NCI-H2107 treated with DMSO at 0.1 percent for 48 hours (cell line): ENCODE results near the gene MRPL1.
A peak's percentile ranks its signal among the peaks of the same experiment; 100 is the strongest.

Source experiments
- DNase-seq: peaks from one replicate; lab custom pipeline; 2025; ENCODE audit not compliant: unreplicated experiment; lab: John Stamatoyannopoulos, UW

Gene MRPL1

GRCh38 chr4:77862478-77863216 lies at the start of gene MRPL1:
Gene MRPL1 (plus strand): TSS chr4:77862830. CDS start chr4:77862849, 19 bp downstream.
- peak; percentile 89 for DNase-seq

- DNase-seq = no peak
Measured at GRCh38 chr4:77815636-77816035, 47.0 kb upstream of the MRPL1 start.

GRCh38 chr4:77816546-77816945 lies 46.1 kb upstream of the MRPL1 start:
- DNase-seq = no peak

- no peak for DNase-seq
Measured at GRCh38 chr4:77817304-77818072, 45.1 kb upstream of the MRPL1 start.

GRCh38 chr4:77818073-77818601 lies 44.5 kb upstream of the MRPL1 start:
- DNase-seq = peak; percentile 61

GRCh38 chr4:77818602-77819403 lies 43.8 kb upstream of the MRPL1 start, which contains the start of gene CNOT6L:
Gene CNOT6L (minus strand): TSS chr4:77819368. CDS start chr4:77819308, 60 bp downstream.
- DNase-seq = no peak

GRCh38 chr4:77819404-77819842 lies 43.2 kb upstream of the MRPL1 start:
- no peak for DNase-seq

- DNase-seq = peak; percentile 82
Measured at GRCh38 chr4:77819843-77820648, 42.6 kb upstream of the MRPL1 start.

- DNase-seq = no peak
Measured at GRCh38 chr4:77820649-77821561, 41.7 kb upstream of the MRPL1 start.

- no peak for DNase-seq
Measured at GRCh38 chr4:77821775-77822174, 40.9 kb upstream of the MRPL1 start.

- no peak for DNase-seq
Measured at GRCh38 chr4:77826275-77826674, 36.4 kb upstream of the MRPL1 start.

GRCh38 chr4:77827343-77827742 lies 35.3 kb upstream of the MRPL1 start:
- no peak for DNase-seq

- no peak for DNase-seq
Measured at GRCh38 chr4:77833126-77833724, 29.4 kb upstream of the MRPL1 start.

- no peak for DNase-seq
Measured at GRCh38 chr4:77834403-77834802, 28.2 kb upstream of the MRPL1 start.

GRCh38 chr4:77843628-77844027 lies 19.0 kb upstream of the MRPL1 start:
- no peak for DNase-seq

GRCh38 chr4:77844363-77844762 lies 18.3 kb upstream of the MRPL1 start:
- DNase-seq = no peak

GRCh38 chr4:77845400-77845799 lies 17.2 kb upstream of the MRPL1 start:
- no peak for DNase-seq

GRCh38 chr4:77845929-77846328 lies 16.7 kb upstream of the MRPL1 start:
- no peak for DNase-seq

GRCh38 chr4:77848508-77848907 lies 14.1 kb upstream of the MRPL1 start:
- DNase-seq = no peak
